Activated gamma-delta T cell (primary cell): ENCODE measurements around the gene TTLL4.

ENCODE experiments used
- DNase-seq: peaks from one replicate; lab custom pipeline; 2025; lab: John Stamatoyannopoulos, UW

Gene TTLL4

DNA sequence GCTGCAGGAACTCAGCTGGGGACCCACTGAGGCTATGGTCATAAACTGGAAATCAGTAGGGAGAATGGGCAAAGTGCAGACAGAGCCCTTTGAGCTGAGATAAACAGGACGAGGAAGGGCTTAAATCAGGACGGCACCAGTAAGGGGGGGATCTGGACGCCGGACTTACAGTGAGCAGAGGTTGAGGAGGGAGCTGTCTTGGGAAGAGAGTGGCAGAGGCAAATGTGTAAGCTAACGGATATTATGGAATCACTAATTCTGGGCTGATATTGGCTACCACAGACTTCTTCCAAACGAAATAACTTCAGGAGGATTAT is 71.9 kb downstream of the TTLL4 start:
- no peak for DNase-seq

- DNase-seq, result no peak
Observed at GRCh38 chr2:218783688-218784087, 73.1 kb downstream of the TTLL4 start.

DNA sequence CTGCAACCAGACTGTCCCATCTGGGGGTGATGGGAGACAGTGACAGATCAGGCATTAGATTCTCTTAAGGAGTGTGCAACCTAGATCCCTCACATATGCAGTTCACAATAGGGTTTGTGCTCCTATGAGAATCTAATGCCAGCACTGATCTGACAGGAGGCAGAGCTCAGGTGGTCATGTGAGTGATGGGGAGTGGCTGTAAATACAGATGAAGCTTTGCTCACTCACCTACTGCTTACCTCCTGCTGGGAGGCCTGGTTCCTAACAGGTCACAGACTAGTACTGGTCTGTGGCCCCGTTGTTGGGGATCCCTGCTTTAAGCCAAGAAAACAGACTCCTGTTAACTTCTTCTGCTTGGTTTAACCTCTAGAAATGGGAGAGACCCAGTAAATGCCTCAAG is 74.5 kb downstream of the TTLL4 start:
- DNase-seq, result no peak

- DNase-seq, result no peak
Observed at GRCh38 chr2:218786133-218786532, 75.5 kb downstream of the TTLL4 start.

GRCh38 chr2:218788529-218789255 is 78.1 kb downstream of the TTLL4 start:
- no peak for DNase-seq

GRCh38 chr2:218792433-218792832 is 81.8 kb downstream of the TTLL4 start:
- no peak for DNase-seq

GRCh38 chr2:218796691-218797090 is 86.1 kb downstream of the TTLL4 start:
- no peak for DNase-seq

GRCh38 chr2:218798767-218799504 is 88.3 kb downstream of the TTLL4 start:
- no peak for DNase-seq

DNA sequence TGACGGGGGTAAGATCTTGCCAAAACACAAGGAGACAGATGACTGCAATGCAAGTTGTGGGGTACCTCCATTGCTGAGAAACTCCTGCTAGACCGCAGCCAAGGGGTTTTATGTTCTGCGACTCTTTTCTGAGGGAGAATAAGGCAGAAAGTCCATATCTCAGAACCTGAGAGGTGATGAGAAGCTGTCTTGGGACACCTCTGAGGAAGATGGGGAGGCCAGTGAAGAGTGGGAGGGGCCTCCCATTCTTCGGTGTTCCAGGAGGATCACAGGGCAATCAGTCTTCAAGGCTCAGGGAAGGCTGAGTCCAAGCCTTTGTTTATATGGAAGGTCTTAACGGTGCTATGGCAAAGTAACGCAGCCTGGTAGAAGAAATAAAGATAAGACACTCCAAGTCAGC is 89.4 kb downstream of the TTLL4 start:
- no peak for DNase-seq

DNA sequence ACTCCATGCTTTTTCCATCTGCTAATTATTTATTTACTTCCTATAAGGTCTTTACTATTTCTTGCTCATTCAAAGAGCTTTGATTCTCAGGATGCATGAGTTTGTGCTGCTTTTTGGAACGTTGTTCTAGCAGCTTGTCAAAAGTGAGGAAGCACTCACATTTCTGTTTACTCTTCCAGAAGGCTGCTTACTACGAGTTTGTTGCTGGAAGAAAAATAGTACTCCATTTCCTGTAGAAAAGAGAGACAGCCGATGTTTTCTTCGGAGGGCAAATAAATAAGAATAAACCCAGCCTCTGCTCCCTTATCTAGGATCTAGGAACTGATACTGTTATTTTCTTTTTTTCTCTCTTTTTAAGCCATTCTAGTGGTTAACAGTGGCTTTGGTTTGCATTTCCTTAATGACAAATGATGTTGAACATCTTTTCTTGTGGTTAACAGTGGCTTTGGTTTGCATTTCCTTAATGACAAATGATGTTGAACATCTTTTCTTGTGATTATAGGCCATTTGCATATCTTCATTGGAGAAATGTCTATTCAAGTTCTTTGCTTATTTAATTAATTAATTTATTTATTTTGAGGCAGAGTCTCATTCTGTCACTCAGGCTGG is 91.9 kb downstream of the TTLL4 start:
- DNase-seq, result no peak

GRCh38 chr2:218804817-218805216 is 94.2 kb downstream of the TTLL4 start:
- no peak for DNase-seq
